ENCODE results near the gene ATP2A2. TPM values are rescaled to one million over a fixed set of nuclear protein-coding genes. Genes with fewer than 3 reads are reported as not detected.

ATP2A2 gene
- total RNA-seq, 4 donors from 2014 or later: 170 to 231 (median 177) TPM

DNA sequence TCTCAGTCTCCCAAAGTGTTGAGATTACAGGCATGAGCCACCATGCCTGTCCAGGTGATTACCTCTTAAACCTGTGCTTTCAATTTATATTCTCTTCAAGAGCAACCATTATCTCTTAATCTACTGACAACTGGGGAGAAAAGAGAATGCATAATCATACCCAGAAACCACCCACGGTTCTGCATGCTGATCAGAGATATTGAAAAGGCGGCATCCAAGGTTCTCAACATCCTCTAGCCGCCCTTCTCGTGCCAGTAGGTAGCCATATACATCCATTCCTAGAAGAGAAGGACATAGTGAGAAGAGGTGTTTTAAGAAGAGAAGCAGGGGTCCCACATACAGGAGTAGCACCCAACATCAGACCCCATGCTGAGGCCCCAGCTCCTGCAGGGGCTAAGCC lies 101.6 kb downstream of the ATP2A2 start:
- Histone ChIP-seq H3K4me1 (peaks cover 4 to 19% (median 6%) of the 10 kb centered on the region in 4 donors), H3K27me3 (no peaks in the 10 kb centered on the region), H3K9me3 (no peaks in the 10 kb centered on the region), H3K4me3 (no peak overlapping the region), H3K27ac (replicated peaks in 1 of 4) (no peak overlapping the region), H3K36me3 (peaks cover 46 to 96% (median 86%) of the 10 kb centered on the region in 4 donors)
- no peak for DNase-seq (ENCODE audit: extremely low spot score)
- TF ChIP-seq POLR2A (IDR thresholded peaks at IDR 0.05; ENCODE audit: low read depth): no peak
- TF ChIP-seq EP300 (IDR thresholded peaks at IDR 0.05): no peak
- no peak for TF ChIP-seq POLR2AphosphoS5 (IDR thresholded peaks at IDR 0.05)
- TF ChIP-seq, protein P1, sequence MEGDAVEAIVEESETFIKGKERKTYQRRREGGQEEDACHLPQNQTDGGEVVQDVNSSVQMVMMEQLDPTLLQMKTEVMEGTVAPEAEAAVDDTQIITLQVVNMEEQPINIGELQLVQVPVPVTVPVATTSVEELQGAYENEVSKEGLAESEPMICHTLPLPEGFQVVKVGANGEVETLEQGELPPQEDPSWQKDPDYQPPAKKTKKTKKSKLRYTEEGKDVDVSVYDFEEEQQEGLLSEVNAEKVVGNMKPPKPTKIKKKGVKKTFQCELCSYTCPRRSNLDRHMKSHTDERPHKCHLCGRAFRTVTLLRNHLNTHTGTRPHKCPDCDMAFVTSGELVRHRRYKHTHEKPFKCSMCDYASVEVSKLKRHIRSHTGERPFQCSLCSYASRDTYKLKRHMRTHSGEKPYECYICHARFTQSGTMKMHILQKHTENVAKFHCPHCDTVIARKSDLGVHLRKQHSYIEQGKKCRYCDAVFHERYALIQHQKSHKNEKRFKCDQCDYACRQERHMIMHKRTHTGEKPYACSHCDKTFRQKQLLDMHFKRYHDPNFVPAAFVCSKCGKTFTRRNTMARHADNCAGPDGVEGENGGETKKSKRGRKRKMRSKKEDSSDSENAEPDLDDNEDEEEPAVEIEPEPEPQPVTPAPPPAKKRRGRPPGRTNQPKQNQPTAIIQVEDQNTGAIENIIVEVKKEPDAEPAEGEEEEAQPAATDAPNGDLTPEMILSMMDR (IDR thresholded peaks at IDR 0.05): no peak
- intact Hi-C loops (cut with DNase I): no loop called here
- 100% methylated on average over 4 of the region's 4 CpGs for WGBS

Small RNA genes within 50 kb of the gene (small RNA-seq; reads per million reads assigned to genes)
- gene RN7SL769P: 0 reads per million in 3 donors

Other genes starting within 250 kb of the ATP2A2 start
- gene C12orf76, start 232.7 kb upstream of the ATP2A2 start, total RNA-seq: 10 to 100 TPM; 13.6 to 14.7 (median 13.9) TPM
- gene IFT81, start 156.9 kb upstream of the ATP2A2 start, total RNA-seq: 10 to 100 TPM; 15.1 to 27.4 (median 15.9) TPM
- gene ANAPC7, start 122.5 kb downstream of the ATP2A2 start, total RNA-seq: 10 to 100 TPM; 32.5 to 35.0 (median 33.2) TPM
- gene ARPC3, start 169.1 kb downstream of the ATP2A2 start, total RNA-seq: 100 to 1,000 TPM; 227 to 363 (median 257) TPM
- gene GPN3, start 187.0 kb downstream of the ATP2A2 start, total RNA-seq: 10 to 100 TPM; 18.5 to 39.0 (median 25.9) TPM
- 10 to 100 TPM in 1 of 4 donors, 1 to 10 TPM in 3; 6.2 to 10.4 (median 8.0) TPM for gene FAM216A, start 187.6 kb downstream of the ATP2A2 start, total RNA-seq
- 100 to 1,000 TPM; 126 to 166 (median 156) TPM for gene VPS29, start 220.9 kb downstream of the ATP2A2 start, total RNA-seq
- gene RAD9B, start 221.1 kb downstream of the ATP2A2 start, total RNA-seq: 1 to 10 TPM in 3 of 4 donors, under 1 TPM in 1; 0.98 to 5.0 (median 2.0) TPM